GM18858 (cell line): ENCODE results near the gene TRERF1.
A peak's percentile ranks its signal among the peaks of the same experiment; 100 is the strongest.
"Not testable (repeated sequence)": the region's sequence is repeated elsewhere in the genome, so short reads cannot be mapped to it uniquely, and the experiment has no call there.

Experiments used
- ATAC-seq: cut with Tn5 transposase; IDR thresholded peaks from one replicate; pipeline ENCODE4 v1.9.1; 2021; ENCODE audit not compliant: unreplicated experiment

TRERF1 gene

GRCh38 chr6:42449917-42450476 lies 1.7 kb downstream of the TRERF1 start:
- no peak for ATAC-seq

GRCh38 chr6:42448927-42449659 lies 2.6 kb downstream of the TRERF1 start:
- no peak for ATAC-seq

GRCh38 chr6:42448391-42448790 lies 3.3 kb downstream of the TRERF1 start:
- no peak for ATAC-seq

- ATAC-seq, result no peak
These were observed 4.7 kb downstream of the TRERF1 start for GRCh38 chr6:42446996-42447395.

GRCh38 chr6:42446370-42446769 lies 5.4 kb downstream of the TRERF1 start:
- ATAC-seq, result no peak

- not testable (repeated sequence) for ATAC-seq
These were observed 5.8 kb downstream of the TRERF1 start for GRCh38 chr6:42445955-42446354.

- no peak for ATAC-seq
These were observed 8.2 kb downstream of the TRERF1 start for GRCh38 chr6:42443312-42444060.

- no peak for ATAC-seq
These were observed 10.0 kb downstream of the TRERF1 start for GRCh38 chr6:42441697-42442081.

- ATAC-seq, result no peak
These were observed 10.7 kb downstream of the TRERF1 start for GRCh38 chr6:42440778-42441696.

GRCh38 chr6:42440027-42440426 lies 11.7 kb downstream of the TRERF1 start:
- no peak for ATAC-seq

- ATAC-seq, result no peak
These were observed 14.9 kb downstream of the TRERF1 start for GRCh38 chr6:42436825-42437224.

GRCh38 chr6:42434237-42434636 lies 17.5 kb downstream of the TRERF1 start:
- no peak for ATAC-seq

- ATAC-seq, result no peak
These were observed 18.3 kb downstream of the TRERF1 start for GRCh38 chr6:42433409-42433808.

GRCh38 chr6:42431877-42432276 lies 19.8 kb downstream of the TRERF1 start:
- no peak for ATAC-seq

GRCh38 chr6:42431356-42431755 lies 20.4 kb downstream of the TRERF1 start:
- ATAC-seq, result no peak

GRCh38 chr6:42429836-42430235 lies 21.9 kb downstream of the TRERF1 start:
- no peak for ATAC-seq

GRCh38 chr6:42429042-42429585 lies 22.6 kb downstream of the TRERF1 start:
- ATAC-seq, result no peak

GRCh38 chr6:42428326-42429041 lies 23.2 kb downstream of the TRERF1 start:
- ATAC-seq, result peak; percentile 39

GRCh38 chr6:42427871-42428270 lies 23.9 kb downstream of the TRERF1 start:
- ATAC-seq, result no peak

- ATAC-seq, result no peak
These were observed 25.5 kb downstream of the TRERF1 start for GRCh38 chr6:42426191-42426590.
